HG03135 (cell line): ENCODE results near the gene WDR3.
"Not testable (repeated sequence)": the region's sequence is repeated elsewhere in the genome, so short reads cannot be mapped to it uniquely, and the experiment has no call there.

Experiments used
- ATAC-seq: cut with Tn5 transposase; IDR thresholded peaks from one replicate; pipeline ENCODE4 v1.9.1; 2021; ENCODE audit warnings: mild to moderate bottlenecking, moderate library complexity; ENCODE audit not compliant: unreplicated experiment

Gene WDR3

GRCh38 chr1:117929343-117930172 lies at the start of gene WDR3, which contains the start of gene GDAP2:
Gene WDR3 (plus strand): TSS chr1:117929739. CDS start chr1:117933320, 3,581 bp downstream.
Gene GDAP2 (minus strand): TSS chr1:117929621. CDS start chr1:117920357, 9,264 bp downstream.
- peak; percentile 94 for ATAC-seq

- no peak for ATAC-seq
Measured at GRCh38 chr1:117883616-117884015, 45.9 kb upstream of the WDR3 start.

- ATAC-seq, result no peak
Measured at GRCh38 chr1:117886101-117886795, 43.3 kb upstream of the WDR3 start.

- no peak for ATAC-seq
Measured at GRCh38 chr1:117890452-117890851, 39.1 kb upstream of the WDR3 start.

GRCh38 chr1:117892512-117892911 lies 37.0 kb upstream of the WDR3 start:
- no peak for ATAC-seq

GRCh38 chr1:117894078-117894477 lies 35.5 kb upstream of the WDR3 start:
- ATAC-seq, result no peak

GRCh38 chr1:117895482-117896114 lies 33.9 kb upstream of the WDR3 start:
- ATAC-seq, result peak; percentile 75

GRCh38 chr1:117897551-117897950 lies 32.0 kb upstream of the WDR3 start:
- ATAC-seq, result no peak

- ATAC-seq, result no peak
Measured at GRCh38 chr1:117899801-117900200, 29.7 kb upstream of the WDR3 start.

GRCh38 chr1:117902944-117903343 lies 26.6 kb upstream of the WDR3 start:
- ATAC-seq, result no peak

GRCh38 chr1:117904485-117904884 lies 25.1 kb upstream of the WDR3 start:
- ATAC-seq, result no peak

GRCh38 chr1:117905019-117905418 lies 24.5 kb upstream of the WDR3 start:
- no peak for ATAC-seq

GRCh38 chr1:117911051-117911450 lies 18.5 kb upstream of the WDR3 start:
- no peak for ATAC-seq

- no peak for ATAC-seq
Measured at GRCh38 chr1:117919376-117919775, 10.2 kb upstream of the WDR3 start.

GRCh38 chr1:117921991-117922390 lies 7.5 kb upstream of the WDR3 start:
- no peak for ATAC-seq

GRCh38 chr1:117922717-117923116 lies 6.8 kb upstream of the WDR3 start:
- not testable (repeated sequence) for ATAC-seq

- no peak for ATAC-seq
Measured at GRCh38 chr1:117925981-117926380, 3.6 kb upstream of the WDR3 start.

- peak; percentile 43 for ATAC-seq
Measured at GRCh38 chr1:117928881-117929342, 627 bp upstream of the WDR3 start.

- ATAC-seq, result peak; percentile 3
Measured at GRCh38 chr1:117930173-117930447, 571 bp downstream of the WDR3 start.

GRCh38 chr1:117930484-117930883 lies 945 bp downstream of the WDR3 start:
- no peak for ATAC-seq

- no peak for ATAC-seq
Measured at GRCh38 chr1:117932576-117932975, 3.0 kb downstream of the WDR3 start.

GRCh38 chr1:117933769-117934168 lies 4.2 kb downstream of the WDR3 start:
- ATAC-seq, result no peak
